GM19328 (cell line): Measurements from ENCODE around the gene C12orf75.
"Not testable (repeated sequence)": the region's sequence is repeated elsewhere in the genome, so short reads cannot be mapped to it uniquely, and the experiment has no call there.

Experiments
- ATAC-seq: cut with Tn5 transposase; IDR thresholded peaks from one replicate; pipeline ENCODE4 v1.9.1; 2021; ENCODE audit warnings: mild to moderate bottlenecking, moderate library complexity; ENCODE audit not compliant: unreplicated experiment

The C12orf75 gene

DNA sequence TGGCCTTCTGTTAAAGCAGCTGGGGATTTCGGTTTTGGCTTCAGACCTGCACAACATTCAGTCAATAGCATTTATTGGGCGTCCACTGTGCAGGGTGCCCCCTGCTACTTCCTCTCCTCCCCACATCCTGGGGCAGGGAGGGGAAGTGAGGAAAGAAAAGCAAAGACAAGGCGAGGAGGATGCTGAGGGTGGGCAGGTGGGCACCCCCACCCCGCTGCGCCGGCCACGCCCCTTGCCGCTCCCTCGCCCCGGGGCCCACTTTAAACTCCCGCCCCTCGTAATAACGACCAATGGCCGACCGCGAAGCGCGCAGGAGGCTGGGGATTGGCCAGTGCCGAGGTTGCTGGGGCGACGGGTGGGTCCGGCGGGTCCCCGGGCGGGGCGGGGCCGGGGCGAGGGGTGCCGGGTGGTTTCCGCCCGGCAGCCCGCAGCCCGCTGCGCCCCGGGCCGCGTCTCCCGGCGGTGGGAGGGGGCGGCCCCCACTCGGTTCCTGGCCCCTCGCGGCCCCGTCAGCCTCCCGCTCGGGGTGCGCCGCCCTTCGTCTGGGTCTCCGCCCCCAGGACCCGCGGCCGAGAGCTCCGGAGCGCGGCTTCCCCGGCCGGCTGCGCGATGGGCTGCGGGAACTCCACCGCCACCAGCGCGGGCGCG is at the start of gene C12orf75:
Gene C12orf75 (plus strand): TSS at position 409 of the 648 bp plus-strand sequence. CDS start 201 bp downstream, at position 610.
- peak; percentile 88 for ATAC-seq

DNA sequence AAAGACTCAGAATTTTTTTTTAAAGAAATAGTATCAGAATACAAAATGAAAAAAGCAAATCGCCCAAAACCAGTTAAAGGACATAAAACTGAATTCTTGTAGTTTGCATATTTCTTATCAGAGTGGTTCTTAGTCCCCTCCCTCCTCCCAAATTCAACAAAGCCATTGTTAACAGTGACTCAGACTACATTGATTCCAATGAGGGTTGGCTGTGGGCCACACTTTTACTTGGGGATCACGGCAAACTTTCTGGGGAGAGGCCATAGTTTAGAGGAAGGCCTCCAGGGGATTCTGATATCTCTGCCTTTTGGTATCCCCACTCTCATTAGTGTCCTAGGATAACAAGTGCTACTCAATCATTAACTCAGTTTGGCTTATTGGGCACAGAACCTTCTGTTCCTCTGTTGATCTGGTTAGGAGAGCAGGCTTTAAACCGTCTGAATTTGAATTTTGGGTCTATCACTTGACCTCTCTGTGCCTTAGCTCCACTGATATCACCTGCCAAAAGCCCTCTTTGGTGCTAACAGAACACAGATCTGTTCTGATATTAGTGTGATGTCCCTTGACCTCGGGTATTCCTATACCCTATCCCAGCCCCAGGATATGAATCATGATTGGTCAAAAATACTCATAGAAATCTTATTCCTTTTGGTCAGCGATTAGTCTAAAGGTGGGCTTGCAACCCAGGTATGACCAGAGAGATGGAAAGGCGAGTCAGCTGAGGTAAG is 49.4 kb upstream of the C12orf75 start:
- ATAC-seq = no peak

DNA sequence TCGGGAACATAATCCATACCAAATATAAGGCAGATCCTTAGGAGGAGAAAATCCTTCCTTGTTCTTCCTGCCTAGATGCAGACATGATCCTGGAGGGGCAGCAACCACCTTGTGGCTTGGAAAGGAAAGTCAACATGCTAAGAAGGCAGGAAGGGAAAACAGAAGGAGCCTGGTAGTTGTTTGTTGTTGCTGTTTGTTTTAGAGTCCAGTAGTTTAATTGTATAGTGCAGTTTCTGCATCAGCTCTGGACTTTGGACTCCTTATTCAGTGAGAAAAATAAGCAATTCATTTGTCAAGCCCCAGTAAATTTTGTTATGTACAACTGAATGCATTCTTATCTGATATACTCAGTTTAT is 48.8 kb upstream of the C12orf75 start:
- no peak for ATAC-seq

DNA sequence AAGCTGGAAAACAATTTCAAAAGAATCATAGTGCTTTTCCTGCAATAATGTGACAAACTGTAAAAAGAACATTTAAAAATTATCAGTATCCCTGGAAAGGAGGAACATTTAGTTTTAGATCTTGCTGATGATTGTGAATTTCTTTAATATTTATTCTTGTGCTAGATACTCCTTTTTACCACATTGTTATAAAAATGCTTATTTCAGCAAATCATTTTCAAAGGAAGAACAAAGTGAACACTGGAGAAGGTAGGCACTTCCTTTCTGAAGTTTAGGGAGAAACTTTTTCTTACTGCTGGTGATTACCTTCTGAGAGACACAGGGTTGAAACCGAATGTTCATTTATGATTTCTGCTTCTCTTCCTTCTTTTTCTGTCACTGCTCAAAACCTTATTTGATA is 45.1 kb upstream of the C12orf75 start:
- no peak for ATAC-seq

DNA sequence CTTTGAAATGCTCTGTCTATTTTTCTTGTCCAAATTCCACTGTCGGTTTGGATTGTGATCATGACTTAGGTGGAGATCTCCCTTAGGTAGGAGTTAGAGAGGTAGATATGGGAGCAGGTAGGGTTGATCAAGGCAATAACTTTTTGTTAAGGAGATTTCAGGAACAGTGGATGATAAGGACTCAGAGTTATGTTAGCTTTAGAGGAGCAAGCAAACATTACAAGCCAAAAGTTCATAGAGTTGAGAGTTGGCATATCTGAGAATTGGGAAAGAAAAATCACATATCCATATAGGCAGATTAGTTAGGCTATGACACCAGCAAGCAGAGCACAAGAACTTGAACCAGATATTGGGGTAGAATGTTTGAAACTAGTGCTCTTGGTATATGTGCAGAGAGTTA is 43.1 kb upstream of the C12orf75 start:
- no peak for ATAC-seq

DNA sequence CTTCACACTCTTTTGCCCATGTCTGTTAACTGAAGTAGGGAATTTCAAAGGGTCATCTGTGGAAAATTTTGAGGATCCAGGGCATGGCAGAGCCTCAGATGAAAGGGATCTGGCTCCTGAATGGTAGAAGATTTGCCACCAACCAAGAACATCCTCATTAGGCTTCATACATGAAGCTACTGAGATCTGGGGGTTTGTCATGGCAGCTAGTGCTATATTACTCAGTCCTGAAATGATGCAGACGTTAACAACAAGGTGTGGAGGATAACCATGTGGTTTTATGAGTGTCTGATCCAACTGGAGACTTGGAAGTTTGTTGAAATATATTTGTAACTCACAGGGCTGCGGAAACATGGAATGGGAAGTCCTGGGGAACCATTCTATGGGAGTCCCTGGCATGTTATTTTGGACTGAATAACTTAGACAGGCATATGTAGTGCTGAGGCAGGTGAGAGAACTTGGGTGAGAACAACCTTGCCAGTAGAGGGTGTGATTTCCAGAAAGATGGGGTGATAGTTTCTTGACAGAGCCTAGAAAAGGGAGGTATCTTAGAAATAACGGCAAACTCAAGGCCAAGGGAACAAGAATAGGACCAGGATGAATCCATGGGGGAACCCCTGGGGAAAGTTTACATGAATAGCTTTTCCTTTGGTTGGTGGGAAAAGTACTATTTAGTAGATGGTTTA is 42.0 kb upstream of the C12orf75 start:
- ATAC-seq = no peak

DNA sequence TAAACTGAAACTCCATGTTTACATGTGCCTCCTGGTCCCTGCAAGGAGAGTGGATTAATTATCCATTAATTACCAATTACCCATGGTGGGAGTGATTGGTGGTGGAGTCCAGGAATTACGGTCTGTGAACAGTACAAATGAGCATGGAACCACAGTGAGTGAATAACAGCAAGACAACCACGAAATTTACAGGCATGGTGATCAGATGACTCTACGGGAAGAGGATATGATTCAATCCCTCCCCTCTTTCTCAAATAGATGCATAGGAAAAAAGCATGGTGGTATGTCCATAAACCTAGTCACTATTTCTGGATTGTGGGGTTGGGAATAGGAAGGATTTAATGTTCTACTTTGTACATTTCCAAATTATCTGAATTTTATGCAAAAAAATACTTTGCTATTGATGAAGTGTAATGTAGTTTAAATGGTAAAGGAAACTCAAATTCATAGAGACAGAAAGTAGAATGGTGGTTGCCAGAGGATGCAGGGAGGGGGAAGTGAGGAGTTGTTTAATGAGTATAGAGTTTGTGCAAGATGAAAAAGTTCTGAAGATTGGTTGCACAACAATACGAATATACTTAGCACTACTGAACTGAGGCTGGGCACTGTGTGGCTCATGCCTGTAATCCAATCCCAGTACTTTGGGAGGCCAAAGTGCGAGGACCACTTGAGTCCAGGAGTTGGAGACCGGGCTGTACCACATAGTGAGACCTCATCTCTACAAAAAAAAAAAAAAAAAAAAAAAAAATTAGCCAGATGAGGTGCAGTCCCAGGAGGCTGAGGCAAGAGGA is 41.2 kb upstream of the C12orf75 start:
- no peak for ATAC-seq

DNA sequence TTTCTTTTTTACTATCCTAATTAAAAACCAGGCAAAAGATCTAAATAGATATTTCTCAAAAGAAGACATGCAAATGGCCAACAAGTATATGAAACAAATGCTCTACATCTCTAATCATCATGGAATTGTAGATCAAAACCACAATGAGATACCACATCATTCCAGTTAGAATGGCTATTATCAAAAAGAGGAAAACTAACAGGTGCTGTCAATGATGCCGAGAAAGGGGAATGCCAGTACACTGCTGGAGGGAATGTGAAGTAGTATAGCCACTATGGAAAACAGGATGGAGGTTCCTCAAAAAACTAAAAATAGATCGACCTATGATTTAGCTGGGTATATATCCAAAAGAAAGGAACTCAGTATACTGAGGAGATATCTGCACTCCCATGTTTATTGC is 39.0 kb upstream of the C12orf75 start:
- no peak for ATAC-seq

DNA sequence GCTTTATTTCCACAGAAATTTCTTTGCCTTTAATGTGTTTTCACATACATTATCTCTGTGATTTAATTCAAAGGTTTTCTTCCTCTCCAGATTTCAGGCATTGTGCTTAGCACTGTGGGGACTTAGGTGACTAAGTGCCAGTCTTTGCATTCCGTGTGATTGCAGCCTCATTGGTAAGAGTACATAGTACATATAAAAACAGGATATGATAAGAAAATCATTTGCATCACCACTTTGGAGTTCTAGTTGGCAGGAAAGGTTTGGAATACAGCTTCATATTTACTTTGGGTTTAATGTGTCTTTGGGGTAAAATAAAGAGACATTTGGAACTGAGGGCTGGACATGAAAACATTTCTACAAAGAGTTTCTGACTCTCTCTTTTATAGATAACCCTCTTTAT is 37.8 kb upstream of the C12orf75 start:
- ATAC-seq = no peak

DNA sequence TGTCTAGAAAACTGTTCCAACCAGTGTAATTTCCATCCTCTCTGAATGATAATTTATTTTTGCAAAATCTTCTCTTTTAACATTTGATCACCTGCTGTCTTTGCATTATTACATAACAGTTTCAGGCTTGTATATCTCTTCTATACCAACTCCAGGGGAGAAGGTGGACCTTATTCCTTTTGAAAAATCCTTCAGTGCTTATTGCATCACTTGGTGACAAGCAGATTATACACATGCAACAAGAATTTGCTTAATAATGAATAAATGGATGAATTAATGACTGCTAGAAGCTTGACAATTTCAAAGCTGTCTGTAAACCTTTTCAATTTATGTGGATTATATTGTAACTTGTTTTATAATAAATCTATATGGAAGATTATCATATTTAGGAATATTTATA is 37.3 kb upstream of the C12orf75 start:
- ATAC-seq = no peak

DNA sequence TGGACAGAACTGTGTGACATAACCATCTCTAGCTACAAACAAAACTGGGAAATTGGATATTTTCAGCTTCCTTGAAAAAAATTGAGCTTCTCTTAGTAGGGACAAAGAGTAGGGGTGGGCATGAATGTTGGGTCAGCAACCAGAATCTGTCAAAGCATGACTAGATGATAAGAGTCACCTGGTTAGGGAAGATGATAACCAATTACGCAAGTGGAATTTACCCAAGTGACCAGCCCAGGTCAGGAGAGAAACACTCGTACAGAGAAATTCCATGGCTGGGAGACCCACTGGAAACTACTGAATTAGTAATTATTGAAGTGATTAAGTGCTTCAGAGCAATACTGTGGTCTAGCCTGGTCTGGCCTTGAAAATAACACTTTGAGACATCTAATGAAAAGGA is 36.3 kb upstream of the C12orf75 start:
- ATAC-seq = no peak

DNA sequence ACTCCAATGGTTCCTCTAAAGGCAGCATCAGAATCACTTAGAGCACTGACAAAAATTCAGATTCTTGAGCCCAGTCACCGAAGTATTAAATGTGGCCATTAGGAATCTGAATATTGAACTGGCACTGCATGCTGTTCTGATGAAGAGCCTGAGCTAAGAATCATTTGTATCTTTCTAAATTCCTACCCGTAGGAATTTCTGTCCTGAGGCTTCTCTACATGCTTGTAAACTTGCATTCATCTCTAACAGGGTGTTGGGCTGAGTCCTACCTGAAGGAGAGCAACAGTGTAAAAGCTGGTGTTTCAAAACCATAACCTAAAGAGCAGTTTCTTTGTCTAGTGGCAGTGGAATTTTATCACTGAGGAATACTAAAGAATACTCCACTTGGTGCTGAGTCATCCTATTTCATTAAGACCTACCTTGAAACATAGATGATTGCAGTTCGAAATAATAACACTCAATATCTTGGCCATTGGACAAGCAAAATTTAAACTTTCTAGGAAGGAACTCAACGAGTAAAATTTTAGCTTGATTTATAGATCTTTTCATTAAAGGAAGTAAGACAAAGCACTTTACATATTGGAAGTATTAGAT is 35.5 kb upstream of the C12orf75 start:
- ATAC-seq = no peak

DNA sequence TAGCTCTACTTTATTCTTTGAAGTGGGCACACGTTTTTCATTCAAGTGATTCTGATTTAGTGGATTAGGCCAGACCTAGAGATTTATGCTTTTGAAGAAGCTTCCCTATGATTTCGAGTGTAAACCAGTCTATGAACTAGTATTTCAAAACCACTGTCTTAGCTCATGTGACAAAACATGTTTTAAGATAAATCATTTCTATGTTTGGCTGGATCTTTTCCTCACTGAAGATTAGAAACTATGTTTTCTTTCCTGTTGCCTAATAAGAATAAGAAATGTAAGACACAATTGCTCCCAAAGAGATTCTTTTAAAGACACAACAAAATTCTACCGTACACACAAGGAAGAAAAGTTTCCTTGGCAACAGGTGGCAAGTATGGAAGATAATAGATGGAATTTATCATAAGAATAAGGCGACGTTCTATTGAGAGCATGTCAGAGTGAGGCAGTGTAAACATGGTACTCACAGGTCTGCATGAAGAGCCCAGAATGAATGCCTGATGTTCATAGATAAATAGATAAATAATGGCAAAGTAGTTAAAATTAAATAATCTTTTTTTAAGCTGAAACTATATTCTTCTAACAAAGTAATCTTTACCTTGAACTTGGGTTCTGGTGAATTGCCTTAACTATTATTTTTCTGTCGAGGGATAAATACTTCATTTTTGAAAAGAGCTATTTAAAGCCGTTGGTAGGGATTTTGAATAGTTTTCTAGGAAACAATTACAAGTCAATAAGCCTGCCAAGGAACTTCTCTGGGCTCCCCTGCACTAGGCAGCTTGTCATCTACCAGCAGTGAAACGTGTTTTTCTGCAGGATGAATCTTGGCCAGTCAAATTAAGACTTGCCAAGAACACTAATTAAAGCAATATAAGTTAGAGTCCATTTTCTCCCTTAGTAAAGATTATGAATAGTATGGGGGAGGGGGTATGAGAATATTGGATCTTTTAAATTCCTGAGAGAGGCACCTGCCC is 34.1 kb upstream of the C12orf75 start:
- no peak for ATAC-seq

DNA sequence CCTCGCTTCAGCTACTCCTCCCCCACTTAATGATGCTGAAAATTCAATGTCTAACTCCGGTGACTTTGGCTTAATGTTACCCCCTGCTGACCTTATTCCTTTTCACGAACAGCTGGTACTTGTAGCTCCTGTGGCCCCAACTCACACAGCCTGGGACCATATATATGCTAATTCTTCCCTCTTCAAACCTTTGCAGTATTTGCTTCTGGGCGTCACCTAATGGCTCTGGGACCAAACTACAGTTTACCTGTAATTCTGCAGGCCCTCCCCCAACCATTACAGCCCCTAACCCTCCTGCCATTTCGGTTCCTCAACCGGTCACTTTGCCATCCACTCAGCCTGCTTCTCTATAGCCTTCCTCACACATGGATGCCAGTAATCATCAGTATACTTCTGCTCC is 29.6 kb upstream of the C12orf75 start:
- ATAC-seq = no peak

DNA sequence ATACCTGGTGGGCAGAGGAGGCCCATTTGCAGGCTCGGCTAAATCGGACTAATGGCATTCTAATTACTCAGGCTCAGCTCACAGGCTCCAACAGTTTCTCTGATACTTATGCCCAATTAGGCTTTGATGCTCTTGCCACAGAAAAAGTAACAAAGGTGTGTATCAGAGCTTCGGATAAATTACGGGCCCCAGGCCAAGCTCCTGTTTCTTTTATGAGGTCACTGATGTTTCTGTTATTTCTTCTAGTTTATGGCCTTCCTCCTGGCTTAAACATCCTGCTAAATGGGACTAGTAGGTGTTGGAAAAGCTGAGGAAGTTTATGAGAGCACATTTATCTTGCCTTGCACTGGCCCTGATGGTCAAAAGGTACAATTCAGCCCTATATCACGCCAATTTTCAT is 28.8 kb upstream of the C12orf75 start:
- ATAC-seq = no peak

DNA sequence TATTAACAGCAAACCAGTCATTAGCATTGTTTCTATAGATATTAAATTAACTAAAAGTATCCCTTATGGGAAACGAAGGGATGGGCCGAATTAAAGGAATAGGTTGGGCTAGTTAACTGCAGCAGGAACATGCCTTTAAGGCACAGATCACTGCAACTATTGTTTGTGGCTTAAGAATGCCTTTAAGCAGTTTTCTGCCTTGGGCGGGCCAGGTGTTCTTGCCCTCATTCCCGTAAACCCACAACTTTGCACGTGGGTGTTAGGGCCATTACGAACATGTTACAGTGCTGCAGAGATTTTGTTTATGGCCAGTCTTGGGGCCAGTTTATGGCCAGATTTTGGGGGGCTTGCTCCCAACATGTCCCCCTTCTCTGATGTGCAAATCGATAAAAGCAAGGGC is 27.5 kb upstream of the C12orf75 start:
- ATAC-seq = not testable (repeated sequence)

DNA sequence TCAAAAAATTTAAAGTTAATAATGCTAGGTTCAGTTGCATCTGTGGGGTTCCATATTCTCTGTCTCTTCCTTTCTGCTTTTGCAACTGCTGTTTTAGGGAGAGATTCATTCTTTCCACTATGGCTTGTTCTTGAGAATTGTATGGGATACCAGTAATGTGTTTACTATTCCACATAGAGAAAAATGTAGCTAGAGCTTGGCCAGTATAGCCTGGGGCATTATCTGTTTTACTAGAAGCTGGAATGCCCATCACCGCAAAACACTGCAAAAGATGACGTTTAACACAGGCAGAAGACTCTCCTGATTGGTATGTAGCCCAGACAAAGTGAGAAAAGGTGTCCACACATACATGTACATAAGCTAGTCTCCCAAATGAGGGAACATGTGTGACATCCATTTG is 25.9 kb upstream of the C12orf75 start:
- ATAC-seq = not testable (repeated sequence)

DNA sequence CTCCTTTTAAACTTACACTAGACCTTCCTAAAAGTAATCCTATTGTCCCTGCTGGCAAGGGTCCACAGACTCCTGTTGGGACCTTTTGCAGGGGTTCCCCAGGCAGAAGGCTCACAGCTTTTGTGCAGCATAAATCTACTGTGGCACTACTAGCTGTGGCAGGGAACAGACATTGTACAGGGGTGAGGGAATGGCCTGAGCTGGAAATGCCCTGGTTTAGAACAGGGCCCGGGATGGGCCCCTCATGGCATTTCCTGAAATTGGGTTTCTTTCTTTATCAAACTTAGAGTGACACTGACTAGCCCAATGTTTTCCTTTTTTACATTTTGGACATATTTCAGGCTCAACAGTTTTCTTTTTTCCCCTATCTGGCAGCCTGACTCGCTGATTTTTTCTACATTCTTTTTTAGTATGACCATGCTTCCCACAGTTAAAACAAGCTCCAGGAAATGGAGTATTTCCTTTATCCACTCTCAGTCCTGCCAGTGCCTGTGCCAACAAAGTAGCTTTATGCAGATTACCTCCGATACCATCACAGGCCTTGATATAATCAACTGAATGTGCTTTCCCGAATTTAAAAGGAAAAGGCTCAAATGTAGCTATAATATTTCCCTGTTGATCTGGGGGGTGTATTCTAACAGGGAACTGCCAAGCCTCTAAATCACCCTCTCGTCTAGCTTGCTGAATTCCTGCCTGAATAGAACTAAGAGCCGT is 22.7 kb upstream of the C12orf75 start:
- ATAC-seq = not testable (repeated sequence)

DNA sequence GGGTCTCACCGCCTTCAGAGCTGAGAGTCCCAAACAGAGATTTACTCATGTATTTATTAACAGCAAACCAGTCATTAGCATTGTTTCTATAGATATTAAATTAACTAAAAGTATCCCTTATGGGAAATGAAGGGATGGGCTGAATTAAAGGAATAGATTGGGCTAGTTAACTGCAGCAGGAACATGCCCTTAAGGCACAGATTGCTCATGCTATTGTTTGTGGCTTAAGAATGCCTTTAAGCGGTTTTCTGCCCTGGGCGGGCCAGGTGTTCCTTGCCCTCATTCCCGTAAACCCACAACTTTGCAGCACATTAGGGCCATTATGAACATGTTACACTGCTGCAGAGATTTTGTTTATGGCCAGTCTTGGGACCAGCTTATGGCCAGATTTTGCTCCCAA is 21.7 kb upstream of the C12orf75 start:
- not testable (repeated sequence) for ATAC-seq
